NB4 (cell line): Measurements from ENCODE around the gene NSMCE3.

ENCODE experiments used
- CTCF ChIP-seq: IDR thresholded peaks from one replicate; pipeline ENCODE4 v1.5.1; 2012; ENCODE audit warnings: low read depth, low read length
- POLR2A ChIP-seq: IDR thresholded peaks from 2 replicates; pipeline ENCODE4 v1.6.1; 2011; ENCODE audit warnings: mild to moderate bottlenecking; ENCODE audit not compliant: insufficient read length; ENCODE audit errors: extremely low read depth

GRCh38 chr15:29269485-29270168, at the start of gene NSMCE3:
- TF ChIP-seq CTCF (no peak), POLR2A (peak; percentile 89)
